K562 (cell line): ENCODE measurements around the gene ACOX1. TPM values are rescaled to one million over a fixed set of nuclear protein-coding genes. Genes with fewer than 3 reads are reported as not detected.
A peak's percentile ranks its signal among the peaks of the same experiment; 100 is the strongest.

Experiments used
- CCAR2 ChIP-seq: fragments of 200-400 bp; formaldehyde crosslinking; IDR thresholded peaks from 2 replicates; pipeline ENCODE4 v1.6.1; 2017; ENCODE audit warnings: mild to moderate bottlenecking, low read depth, low read length
- CSDE1 ChIP-seq, 2 experiments: fragments of 450-650 bp; IDR thresholded peaks; 2 replicates each; pipeline ENCODE4 v1.6.1; 2016; ENCODE audit warnings: mild to moderate bottlenecking in 1 of 2
- DMBX1 ChIP-seq: fragments of 250-450 bp; sonication (Bioruptor Pico); IDR thresholded peaks from 2 replicates; pipeline ENCODE4 v1.8.0; 2022; ENCODE audit warnings: inconsistent platforms, mild to moderate bottlenecking, moderate library complexity, borderline replicate concordance
- ELF4 ChIP-seq: fragments of 450-650 bp; formaldehyde crosslinking; IDR thresholded peaks from 2 replicates; pipeline ENCODE4 v1.4.0; 2022; ENCODE audit warnings: missing genetic modification characterization
- GABPB1 ChIP-seq: sonication (generic); formaldehyde crosslinking; IDR thresholded peaks from 2 replicates; pipeline ENCODE4 v1.8.0; 2022; ENCODE audit warnings: mild to moderate bottlenecking, missing genetic modification reagents
- GTF2A2 ChIP-seq: IDR thresholded peaks from 2 replicates; pipeline ENCODE4 v1.6.1; 2016; ENCODE audit warnings: mild to moderate bottlenecking, missing genetic modification characterization, missing compliant biosample characterization
- HCFC1 ChIP-seq: IDR thresholded peaks from 2 replicates; pipeline ENCODE4 v1.6.1; 2012; ENCODE audit warnings: low read depth, low read length, improper control_type of control experiment
- HMG20A ChIP-seq: fragments of 450-650 bp; formaldehyde crosslinking; conservative IDR thresholded peaks from 2 replicates; pipeline ENCODE4 v1.4.0; 2020; ENCODE audit warnings: mild to moderate bottlenecking, mixed read lengths
- KLF1 ChIP-seq: fragments of 450-650 bp; IDR thresholded peaks from 2 replicates; pipeline ENCODE4 v1.6.1; 2016; ENCODE audit warnings: missing genetic modification characterization, missing compliant biosample characterization
- LARP7 ChIP-seq: fragments of 450-650 bp; IDR thresholded peaks from 2 replicates; pipeline ENCODE4 v1.6.1; 2016
- NCOA6 ChIP-seq: fragments of 450-650 bp; IDR thresholded peaks from 2 replicates; pipeline ENCODE4 v1.6.1; 2017; ENCODE audit warnings: mild to moderate bottlenecking
- POLR2H ChIP-seq: IDR thresholded peaks from 2 replicates; pipeline ENCODE4 v1.6.1; 2016; ENCODE audit warnings: missing genetic modification characterization, low read depth, mild to moderate bottlenecking, control low read depth, missing compliant biosample characterization, moderate library complexity
- RNF219 ChIP-seq: fragments of 250-450 bp; sonication (Bioruptor Pico); IDR thresholded peaks from 2 replicates; pipeline ENCODE4 v1.5.0; 2022; ENCODE audit warnings: mild to moderate bottlenecking
- RREB1 ChIP-seq: fragments of 250-450 bp; sonication (Bioruptor Pico); IDR thresholded peaks from 2 replicates; pipeline ENCODE4 v1.4.0; 2020
- SMAD1 ChIP-seq: fragments of 150-350 bp; IDR thresholded peaks from 2 replicates; pipeline ENCODE4 v1.6.1; 2014; ENCODE audit warnings: low read length, low read depth; ENCODE audit not compliant: partially characterized antibody
- SMAD4 ChIP-seq: fragments of 250-450 bp; sonication (Bioruptor Pico); conservative IDR thresholded peaks from 2 replicates; pipeline ENCODE4 v1.8.0; 2021; ENCODE audit warnings: inconsistent platforms, mild to moderate bottlenecking, moderate library complexity
- TRIM28 ChIP-seq: fragments of 450-650 bp; IDR thresholded peaks from 2 replicates; pipeline ENCODE4 v1.6.1; 2017
- XRCC3 ChIP-seq: fragments of 450-650 bp; IDR thresholded peaks from 2 replicates; pipeline ENCODE4 v1.6.1; 2017; ENCODE audit warnings: mild to moderate bottlenecking, moderate library complexity
- ZKSCAN8 ChIP-seq: fragments of 200-800 bp; sonication (Bioruptor generic); IDR thresholded peaks from 2 replicates; pipeline ENCODE4 v1.6.1; 2016; ENCODE audit warnings: missing genetic modification characterization, missing compliant biosample characterization
- ZNF124 ChIP-seq: sonication (generic); formaldehyde crosslinking; IDR thresholded peaks from 2 replicates; pipeline ENCODE4 v1.8.1; 2022; ENCODE audit warnings: missing genetic modification reagents
- ZNF449 ChIP-seq: fragments of 250-450 bp; sonication (Bioruptor Pico); IDR thresholded peaks from 2 replicates; pipeline ENCODE4 v1.8.0; 2022; ENCODE audit warnings: moderate library complexity, mild to moderate bottlenecking, inconsistent platforms
- ZSCAN32 ChIP-seq: fragments of 450-650 bp; formaldehyde crosslinking; IDR thresholded peaks from 2 replicates; pipeline ENCODE4 v1.4.0; 2020; ENCODE audit warnings: mild to moderate bottlenecking, moderate library complexity
- polyA plus RNA-seq, 8 experiments: library from polyadenylated mRNA; depleted of rRNA in 4 of 8; stranded (reverse) in 5 of 8; unstranded in 3 of 8; fragments of >200 nt; fragmentation: Nextera tagmentation in 2 of 8; fragmentation: Illumina TruSeq in 1 of 8; extraction: Ambion mirVana in 2 of 8; extraction: Trizol in 1 of 8; gene quantifications; 2 replicates each; pipeline versions ENCODE4 v1.2.1 to v1.2.3, GENCODE V29; 2011 to 2014; ENCODE audit warnings: inconsistent platforms in 1 of 8, missing spikeins in 1 of 8
- total RNA-seq, 7 experiments: library from RNA; depleted of rRNA in 6 of 7; stranded (reverse); fragments of >200 nt in 6 of 7; fragmentation: Illumina TruSeq in 2 of 7; extraction: Trizol in 2 of 7; gene quantifications; 2 replicates each; pipeline versions ENCODE4 v1.2.1 to v1.2.3, GENCODE V29; 2011 to 2021; ENCODE audit warnings: low replicate concordance in 1 of 7

ACOX1 gene
- total and polyA plus RNA-seq, 9 of the 15 experiments (the other 6 are each of a cell fraction or from before 2014, with no cell fraction given), result 7.8 to 24.1 (median 14.5) TPM

DNA sequence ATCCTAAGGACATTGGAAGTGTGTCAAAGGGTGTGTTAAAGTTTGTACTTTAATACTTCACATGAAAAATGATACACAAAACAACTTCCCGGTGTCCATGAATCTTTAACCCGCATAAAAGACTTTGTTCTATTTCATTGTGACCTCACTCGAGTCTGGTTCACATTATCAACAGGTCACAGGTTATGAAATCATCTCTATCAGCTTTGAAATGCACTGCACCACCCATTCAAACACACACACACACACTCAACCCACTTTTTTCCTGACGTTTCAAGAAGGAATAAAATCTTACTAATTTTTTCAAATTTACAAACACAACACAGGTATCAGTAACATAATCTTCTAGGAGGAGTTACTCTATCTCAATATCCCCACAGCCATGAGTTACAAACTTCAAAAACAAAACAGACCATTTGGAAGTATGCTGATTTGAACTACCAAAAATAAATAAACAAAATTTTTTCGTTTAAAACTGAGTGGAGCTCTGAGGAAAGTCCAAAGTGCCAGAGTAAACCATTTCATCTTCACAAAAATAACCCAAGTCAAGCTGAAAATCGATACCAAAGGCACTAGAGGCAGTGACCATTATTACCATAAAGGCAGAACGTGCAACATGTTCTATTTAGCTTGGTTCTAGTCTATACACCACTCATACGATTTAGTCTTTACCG is 2.7 kb downstream of the ACOX1 start (continued):
- TF ChIP-seq XRCC3 (no peak), ZNF449 (CRISPR knock-in tag) (no peak), ZNF124 (CRISPR knock-in tag) (no peak), GTF2A2 (no peak), KLF1 (tag) (no peak), SMAD4 (no peak), NCOA6 (no peak), HMG20A (CRISPR knock-in tag) (no peak), RREB1 (no peak), HCFC1 (no peak), CCAR2 (no peak), ZKSCAN8 (CRISPR knock-in tag) (no peak), TRIM28 (no peak), CSDE1 (IDR thresholded peaks at IDR 0.05) (no peak), RNF219 (CRISPR knock-in tag) (no peak), ZSCAN32 (CRISPR knock-in tag) (no peak), LARP7 (no peak), DMBX1 (CRISPR knock-in tag) (no peak), GABPB1 (CRISPR knock-in tag) (no peak), ELF4 (CRISPR knock-in tag) (no peak), SMAD1 (no peak), POLR2H (tag) (0 out of 2 replicates have a peak, but pooled peaks have one; percentile 37)
